NB4 (cell line): ENCODE data around the gene RDH11.

Experiments used
- CTCF ChIP-seq: IDR thresholded peaks from one replicate; pipeline ENCODE4 v1.5.1; 2012; ENCODE audit warnings: low read depth, low read length
- MAX ChIP-seq: IDR thresholded peaks from 2 replicates; pipeline ENCODE4 v1.6.1; 2011; ENCODE audit warnings: low read depth, low read length
- MYC ChIP-seq: IDR thresholded peaks from 2 replicates; pipeline ENCODE4 v1.6.1; 2011; ENCODE audit warnings: low read depth, low read length
- POLR2A ChIP-seq: IDR thresholded peaks from 2 replicates; pipeline ENCODE4 v1.6.1; 2011; ENCODE audit warnings: mild to moderate bottlenecking; ENCODE audit not compliant: insufficient read length; ENCODE audit errors: extremely low read depth

GRCh38 chr14:67665868-67666267, 29.7 kb downstream of the RDH11 start:
- TF ChIP-seq CTCF (no peak), POLR2A (no peak), MAX (no peak), MYC (no peak)
